HG03558 (cell line): ENCODE measurements around the gene ELOVL7.
"Not testable (repeated sequence)": the region's sequence is repeated elsewhere in the genome, so short reads cannot be mapped to it uniquely, and the experiment has no call there.

Source experiments
- ATAC-seq: cut with Tn5 transposase; IDR thresholded peaks from one replicate; pipeline ENCODE4 v1.9.1; 2021; ENCODE audit warnings: moderate number of reproducible peaks; ENCODE audit not compliant: unreplicated experiment; ENCODE audit errors: extremely low read depth

The ELOVL7 gene

GRCh38 chr5:60802226-60802625 is 41.8 kb downstream of the ELOVL7 start:
- ATAC-seq, result no peak

- ATAC-seq, result no peak
Observed at GRCh38 chr5:60797482-60798153, 46.5 kb downstream of the ELOVL7 start.

- ATAC-seq, result not testable (repeated sequence)
Observed at GRCh38 chr5:60795424-60795950, 48.6 kb downstream of the ELOVL7 start.

DNA sequence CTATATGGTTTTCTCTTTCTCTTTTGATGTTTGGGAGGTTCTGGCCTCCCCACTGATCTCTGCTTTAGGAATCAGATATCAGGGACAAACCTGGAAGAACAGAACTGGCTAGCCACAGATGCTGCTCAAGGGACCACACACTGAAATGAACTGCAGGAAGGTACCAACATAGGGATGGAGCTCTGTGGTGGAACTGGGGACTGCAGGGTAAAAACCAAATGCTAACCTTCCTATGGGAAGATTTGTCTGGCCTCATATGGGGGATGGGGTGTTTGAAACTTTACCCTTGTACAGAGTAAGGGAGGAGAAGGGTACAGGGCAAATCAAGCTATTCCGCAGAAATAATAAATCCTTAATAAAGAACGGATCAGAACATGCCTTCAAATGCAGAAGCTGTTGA is 49.4 kb downstream of the ELOVL7 start:
- no peak for ATAC-seq

GRCh38 chr5:60792438-60792837 is 51.6 kb downstream of the ELOVL7 start:
- no peak for ATAC-seq

- no peak for ATAC-seq
Observed at GRCh38 chr5:60789551-60789950, 54.5 kb downstream of the ELOVL7 start.

- ATAC-seq, result no peak
Observed at GRCh38 chr5:60788863-60789513, 55.1 kb downstream of the ELOVL7 start.

DNA sequence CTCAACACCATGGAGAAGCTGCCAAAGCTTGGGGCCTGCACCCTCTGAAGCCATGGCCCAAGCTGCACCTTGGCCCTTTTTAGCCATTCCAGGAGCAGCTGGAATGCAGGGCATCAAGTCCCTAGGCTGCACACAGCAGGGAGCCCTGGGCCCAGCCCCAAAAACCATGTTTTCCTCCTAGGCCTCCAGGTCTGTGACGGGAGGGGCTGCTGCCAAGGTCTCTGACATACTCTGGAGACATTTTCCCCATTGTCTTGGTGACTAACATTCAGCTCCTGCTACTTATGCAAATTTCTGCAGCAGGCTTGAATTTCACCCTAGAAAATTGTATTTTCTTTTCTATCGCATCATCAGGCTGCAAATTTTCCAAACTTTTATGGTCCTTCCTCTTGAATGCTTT is 64.6 kb downstream of the ELOVL7 start:
- ATAC-seq, result no peak

GRCh38 chr5:60776343-60776742 is 67.7 kb downstream of the ELOVL7 start:
- no peak for ATAC-seq

GRCh38 chr5:60765019-60765709 is 78.9 kb downstream of the ELOVL7 start:
- ATAC-seq, result no peak

DNA sequence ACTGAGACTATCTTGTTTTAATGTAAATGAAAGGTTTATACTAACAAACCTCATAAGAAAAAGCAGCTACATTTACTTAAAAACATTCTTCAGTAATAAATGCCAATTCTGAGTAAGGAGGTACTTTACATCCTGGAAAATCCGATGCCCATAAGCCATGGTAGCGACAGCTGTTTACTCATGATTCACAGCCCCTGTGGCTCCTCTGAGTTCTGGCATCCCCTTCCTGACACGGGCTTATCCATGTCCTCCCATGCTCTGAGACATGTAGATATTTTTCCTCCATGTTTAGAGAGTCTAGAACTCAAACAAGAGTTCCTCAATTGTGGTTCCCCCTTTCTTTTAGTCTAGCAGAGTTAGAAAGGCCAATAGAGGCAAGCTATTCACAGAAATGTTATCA is 81.0 kb downstream of the ELOVL7 start:
- no peak for ATAC-seq

DNA sequence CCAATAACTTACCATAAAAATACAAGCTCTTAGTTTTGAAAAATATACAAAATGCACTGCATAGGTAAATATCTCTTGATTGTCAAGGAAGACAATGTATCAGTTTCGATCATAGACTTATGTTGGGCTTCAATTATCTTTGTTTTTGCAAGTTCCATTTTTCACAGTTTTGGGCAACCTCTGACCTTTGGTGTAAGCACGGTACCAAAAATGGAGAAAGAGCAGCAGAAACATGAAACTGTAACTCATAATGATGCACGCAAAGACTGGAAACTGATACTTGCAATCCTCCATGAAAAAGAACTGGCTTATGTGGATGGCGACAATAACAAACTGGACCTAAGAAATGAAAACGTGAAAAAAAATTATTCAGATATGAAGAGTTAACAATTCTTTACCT is 89.6 kb downstream of the ELOVL7 start:
- ATAC-seq, result no peak

DNA sequence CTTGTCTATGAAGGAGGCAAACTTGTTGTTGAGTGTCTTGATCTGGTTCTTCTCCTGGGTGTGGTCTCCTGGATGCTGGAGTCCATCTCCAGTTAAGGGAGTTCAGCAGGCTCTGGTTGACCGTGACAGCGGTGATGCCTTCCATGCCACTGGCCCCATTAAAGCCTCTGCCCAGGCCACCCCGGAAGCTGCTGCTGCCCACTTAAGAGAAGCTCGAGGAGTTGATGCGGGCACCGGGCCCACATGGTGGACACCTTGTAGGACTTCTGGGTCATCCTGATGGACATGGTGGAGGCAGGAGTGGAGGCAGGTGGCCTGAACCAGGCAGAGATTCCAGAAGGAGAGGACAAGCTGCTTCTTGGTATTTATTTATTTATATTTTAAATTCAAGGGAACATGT is 99.4 kb downstream of the ELOVL7 start:
- no peak for ATAC-seq

GRCh38 chr5:60743511-60744314 is 100.4 kb downstream of the ELOVL7 start:
- no peak for ATAC-seq

- no peak for ATAC-seq
Observed at GRCh38 chr5:60740322-60740721, 103.7 kb downstream of the ELOVL7 start.

DNA sequence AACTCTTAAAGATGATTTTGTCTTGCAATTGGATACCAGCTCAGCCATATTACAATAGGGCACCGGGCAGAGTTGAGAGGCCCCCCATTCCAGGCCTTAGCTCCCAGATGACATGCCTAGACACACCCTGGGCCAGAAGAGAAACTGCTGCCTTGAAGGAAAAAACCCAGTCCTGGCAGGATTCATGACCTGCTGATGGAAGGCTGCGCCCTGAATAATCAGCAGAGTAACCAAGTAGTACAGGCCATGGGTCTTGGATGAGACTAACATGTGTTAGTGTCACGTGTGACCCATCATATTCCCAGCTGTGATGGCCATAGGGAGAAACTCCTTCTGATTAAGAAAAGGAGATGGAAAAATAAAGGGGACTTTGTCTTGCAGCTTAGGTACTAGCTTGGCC is 105.1 kb downstream of the ELOVL7 start:
- no peak for ATAC-seq

- no peak for ATAC-seq
Observed at GRCh38 chr5:60738461-60738860, 105.6 kb downstream of the ELOVL7 start.

DNA sequence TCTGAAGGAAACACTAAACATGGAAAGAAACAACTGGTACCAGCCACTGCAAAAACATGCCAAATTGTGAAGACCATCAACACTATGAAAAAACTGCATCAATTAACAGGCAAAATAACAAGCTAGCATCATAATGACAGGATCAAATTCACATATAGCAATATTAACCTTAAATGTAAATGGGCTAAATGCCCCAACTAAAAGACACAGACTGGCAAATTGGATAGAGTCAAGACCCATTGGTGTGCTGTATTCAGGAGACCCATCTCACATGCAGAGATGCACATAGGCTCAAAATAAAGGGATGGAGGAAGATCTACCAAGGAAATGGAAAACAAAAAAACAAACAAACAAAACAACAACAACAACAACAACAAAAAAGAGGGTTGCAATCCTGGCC is 113.2 kb downstream of the ELOVL7 start:
- ATAC-seq, result not testable (repeated sequence)

DNA sequence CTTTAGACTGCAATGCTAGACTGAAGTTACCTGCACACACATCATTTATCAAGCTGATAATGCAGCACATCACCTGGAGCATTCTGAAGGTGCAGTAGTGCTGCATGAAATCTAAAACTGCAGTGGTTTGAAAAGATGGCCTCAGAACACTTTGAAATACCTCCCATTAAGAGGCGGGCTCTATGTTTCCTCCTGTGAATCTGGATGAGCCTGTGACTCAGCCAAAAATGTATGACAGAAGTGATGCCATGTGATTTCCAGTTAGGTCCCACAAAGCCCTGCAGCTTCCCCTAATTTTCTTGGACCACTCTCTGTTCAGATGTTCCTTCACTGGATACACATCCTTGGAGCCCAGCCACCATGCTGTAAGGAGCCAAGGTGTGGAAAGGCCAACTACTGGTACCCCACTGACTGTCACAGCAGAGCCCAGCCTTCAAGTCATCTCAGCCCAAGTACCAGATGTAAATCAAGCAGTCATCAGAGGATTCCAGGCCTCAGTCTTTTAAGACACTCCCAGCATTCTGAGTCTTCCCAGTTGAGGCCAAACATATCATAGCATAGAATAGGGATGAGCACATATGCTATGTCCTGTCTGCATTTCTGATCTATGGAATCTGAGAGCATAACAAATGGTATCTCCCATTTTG is 116.9 kb downstream of the ELOVL7 start:
- no peak for ATAC-seq

- no peak for ATAC-seq
Observed at GRCh38 chr5:60724126-60724525, 119.9 kb downstream of the ELOVL7 start.
